OCI-LY7 (cell line): ENCODE results near the gene WDR70. TPM values are rescaled to one million over a fixed set of nuclear protein-coding genes. Genes with fewer than 3 reads are reported as not detected.

Experiments
- BruUV-seq: library from RNA; stranded (reverse); fragments of 400-500 nt; replicated peaks from 2 replicates; lab custom pipeline; 2021; lab: Mats Ljungman, UMichigan
- CTCF ChIA-PET: fragments of 300-600 bp; sonication (Branson Sonifier 250); formaldehyde crosslinking; loops from one replicate; lab custom pipeline; 2022; ENCODE audit warnings: antibody characterized with exemption; ENCODE audit not compliant: unreplicated experiment; lab: Charles Lee
- POLR2A ChIA-PET: fragments of 300-600 bp; sonication (Branson Sonifier 250); formaldehyde crosslinking; loops from one replicate; lab custom pipeline; 2022; ENCODE audit warnings: antibody characterized with exemption; lab: Charles Lee
- DNase-seq: peaks from one replicate; pipeline ENCODE4 v3.0.0-alpha.2; 2015; ENCODE audit warnings: low spot score
- H2AFZ ChIP-seq: fragments of 200-600 bp; sonication (generic), shearing (Covaris generic); 2 replicates; pipeline ENCODE4 v1.6.1; 2014; ENCODE audit warnings: mild to moderate bottlenecking, antibody characterized with exemption, low read length, moderate library complexity
- H3K27ac ChIP-seq: fragments of 200-600 bp; sonication (generic); 2 replicates; pipeline ENCODE4 v1.5.1; 2014; ENCODE audit warnings: mixed run types, low read depth, mild to moderate bottlenecking, moderate library complexity, low read length, inconsistent platforms; ENCODE audit not compliant: poor library complexity, severe bottlenecking
- H3K36me3 ChIP-seq: fragments of 200-600 bp; sonication (generic); 2 replicates; pipeline ENCODE4 v1.6.1; 2014; ENCODE audit warnings: mild to moderate bottlenecking, antibody characterized with exemption, low read length, moderate library complexity, mixed read lengths; ENCODE audit not compliant: insufficient read depth
- H3K4me1 ChIP-seq: fragments of 200-600 bp; sonication (generic); 2 replicates; pipeline ENCODE4 v1.5.1; 2014; ENCODE audit warnings: mild to moderate bottlenecking, low read length; ENCODE audit not compliant: insufficient read depth, poor library complexity, severe bottlenecking
- H3K4me2 ChIP-seq: fragments of 200-600 bp; sonication (generic); 2 replicates; pipeline ENCODE4 v1.6.1; 2014; ENCODE audit warnings: mild to moderate bottlenecking, low read length
- H3K4me3 ChIP-seq: fragments of 200-600 bp; sonication (generic); 2 replicates; pipeline ENCODE4 v1.5.1; 2014; ENCODE audit warnings: mild to moderate bottlenecking, low read depth, low read length; ENCODE audit not compliant: poor library complexity, severe bottlenecking
- H3K79me2 ChIP-seq: fragments of 200-600 bp; sonication (generic); 2 replicates; pipeline ENCODE4 v1.6.1; 2016; ENCODE audit warnings: low read depth, mild to moderate bottlenecking, low read length, moderate library complexity, mixed read lengths; ENCODE audit not compliant: insufficient read depth
- H3K9me2 ChIP-seq: fragments of 200-600 bp; sonication (generic); 2 replicates; pipeline ENCODE4 v1.6.1; 2016; ENCODE audit warnings: mild to moderate bottlenecking, low read length, mixed read lengths; ENCODE audit not compliant: insufficient read depth
- H3K9me3 ChIP-seq: fragments of 200-600 bp; sonication (generic); 2 replicates; pipeline ENCODE4 v1.6.1; 2014; ENCODE audit warnings: mild to moderate bottlenecking, mixed run types, low read length, mixed read lengths
- H4K20me1 ChIP-seq: fragments of 200-600 bp; sonication (generic); 2 replicates; pipeline ENCODE4 v1.6.1; 2014; ENCODE audit warnings: mild to moderate bottlenecking, antibody characterized with exemption, low read length, moderate library complexity, mixed read lengths; ENCODE audit not compliant: insufficient read depth
- CTCF ChIP-seq: fragments of 200-600 bp; sonication (generic); conservative IDR thresholded peaks from 2 replicates; pipeline ENCODE4 v1.5.1; 2014; ENCODE audit warnings: mild to moderate bottlenecking, antibody characterized with exemption, low read length, moderate library complexity, mixed read lengths
- EZH2phosphoT487 ChIP-seq: fragments of 200-600 bp; sonication (generic); IDR thresholded peaks from 2 replicates; pipeline ENCODE4 v1.6.1; 2018; ENCODE audit warnings: low read depth, borderline replicate concordance, mild to moderate bottlenecking, mixed run types, antibody characterized with exemption, low read length, moderate library complexity, mixed read lengths
- intact Hi-C: fragments of 100-400 bp; cut with micrococcal nuclease; formaldehyde crosslinking; loops from one replicate; pipeline ENCODE4 v1.10.0; 2022; ENCODE audit not compliant: unreplicated experiment
- total RNA-seq, 2 experiments: library from RNA; depleted of rRNA in 1 of 2; stranded (reverse); fragments of >200 nt in 1 of 2; shearing (Covaris generic) in 1 of 2; gene quantifications; 2 replicates each; pipeline ENCODE4 v1.2.3, GENCODE V29; 2014 to 2022

WDR70 gene
- total RNA-seq, 2 experiments from 2014 or later = 26.2 to 35.4 TPM

DNA sequence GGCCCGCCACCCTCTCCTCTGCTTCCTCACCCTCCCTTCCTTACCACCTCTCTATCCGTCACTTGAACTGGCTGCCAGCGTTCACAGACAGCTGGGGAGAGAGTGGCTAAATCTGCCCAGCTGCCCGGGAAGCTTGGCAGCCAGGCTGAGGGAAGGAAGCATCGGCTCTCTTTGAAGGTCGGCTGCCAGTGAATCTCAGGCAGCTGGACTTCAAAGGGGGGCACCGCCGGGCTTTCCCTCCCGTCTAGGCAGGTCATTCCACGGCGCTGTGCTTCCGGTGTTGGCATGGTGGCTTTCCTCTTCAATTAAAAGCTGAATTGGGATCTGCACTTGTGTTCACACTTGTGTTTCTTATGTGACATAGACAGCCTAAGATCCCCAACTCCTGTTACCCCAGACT is 286.8 kb downstream of the WDR70 start:
- POLR2A ChIA-PET = no interaction called here
- no peak overlapping the region for H3K4me3 ChIP-seq
- no peaks in the 10 kb centered on the region for H3K79me2 ChIP-seq
- no peaks in the 10 kb centered on the region for H4K20me1 ChIP-seq
- no peak overlapping the region for H3K27ac ChIP-seq
- CTCF ChIA-PET = no interaction called here
- no peak for TF ChIP-seq CTCF
- no peak overlapping the region for H3K4me2 ChIP-seq
- no peaks in the 10 kb centered on the region for H3K4me1 ChIP-seq
- no peaks in the 10 kb centered on the region for H3K36me3 ChIP-seq
- intact Hi-C loops = no loop called here
- H3K9me2 ChIP-seq = no peaks in the 10 kb centered on the region
- no peak for DNase-seq
- BruUV-seq = no TSS peak
- H3K9me3 ChIP-seq = no peaks in the 10 kb centered on the region
- no peak overlapping the region for H2AFZ ChIP-seq

GRCh38 chr5:37667430-37667829 is 288.3 kb downstream of the WDR70 start:
- Histone ChIP-seq H3K4me1 (no peaks in the 10 kb centered on the region), H3K9me2 (no peaks in the 10 kb centered on the region), H3K79me2 (no peaks in the 10 kb centered on the region), H2AFZ (no peak overlapping the region), H3K9me3 (no peaks in the 10 kb centered on the region), H4K20me1 (no peaks in the 10 kb centered on the region), H3K4me3 (no peak overlapping the region), H3K27ac (no peak overlapping the region), H3K36me3 (no peaks in the 10 kb centered on the region), H3K4me2 (no peak overlapping the region)
- no peak for DNase-seq
- intact Hi-C loops = no loop called here
- TF ChIP-seq CTCF = no peak
- TF ChIP-seq EZH2phosphoT487 = no peak
- POLR2A ChIA-PET = interaction anchor here (0.6 kb wide), 1 partner anchor 423 kb away, joined by 3 read pairs; no protein-coding TSS in a partner anchor
- BruUV-seq = no TSS peak
- CTCF ChIA-PET = no interaction called here

DNA sequence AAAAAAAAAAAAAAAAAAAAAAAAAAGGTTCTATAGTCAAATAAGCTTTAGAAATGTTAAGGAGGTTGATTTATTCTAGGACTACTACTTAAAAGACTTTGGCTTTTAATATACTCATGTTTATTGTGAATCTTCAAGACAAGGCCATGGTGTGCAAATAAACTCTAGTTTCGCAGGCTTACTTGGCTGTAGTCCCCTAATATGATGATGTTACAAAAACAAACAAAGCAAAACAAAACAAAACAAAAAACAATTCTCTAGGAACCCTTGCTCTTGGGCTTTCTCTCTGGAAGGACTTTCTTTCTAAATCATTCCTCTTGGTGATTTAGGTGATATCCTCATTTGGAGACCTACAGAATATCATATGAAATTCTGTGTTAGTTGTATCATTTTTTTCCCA is 288.7 kb downstream of the WDR70 start:
- intact Hi-C loops = no loop called here
- POLR2A ChIA-PET = interaction anchor here (0.6 kb wide), 1 partner anchor 423 kb away, joined by 3 read pairs; no protein-coding TSS in a partner anchor
- no peak overlapping the region for H3K4me2 ChIP-seq

More for the DNA sequence above, 288.7 kb downstream of the WDR70 start:
- Histone ChIP-seq H3K79me2 (no peaks in the 10 kb centered on the region), H3K36me3 (no peaks in the 10 kb centered on the region), H3K9me2 (no peaks in the 10 kb centered on the region), H3K27ac (no peak overlapping the region), H4K20me1 (no peaks in the 10 kb centered on the region), H3K4me3 (no peak overlapping the region), H3K9me3 (no peaks in the 10 kb centered on the region), H2AFZ (no peak overlapping the region), H3K4me1 (no peaks in the 10 kb centered on the region)
- CTCF ChIA-PET = no interaction called here
- no peak for DNase-seq
- no TSS peak for BruUV-seq
- TF ChIP-seq CTCF = no peak
- TF ChIP-seq EZH2phosphoT487 = no peak
